Activated naive CD4-positive, alpha-beta T cell treated with anti-CD3 and anti-CD28 coated beads, Interleukin-2, amount 10 ng/mL, durations not matched to agents 7 days and 5 days (primary cell): ENCODE measurements around the gene WDR47.
"Not testable (repeated sequence)": the region's sequence is repeated elsewhere in the genome, so short reads cannot be mapped to it uniquely, and the experiment has no call there.

Experiments used
- CTCF ChIA-PET: fragments of 350-600 bp; sonication (Branson Sonifier 250); formaldehyde crosslinking; loops from one replicate; lab custom pipeline; 2021; ENCODE audit warnings: antibody characterized with exemption; lab: Charles Lee
- DNase-seq: peaks from one replicate; pipeline ENCODE4 v3.0.0-alpha.2; 2020
- H3K27ac Mint-ChIP-seq: one replicate; pipeline ENCODE4 v1.8.0; 2021; ENCODE audit warnings: mild to moderate bottlenecking, moderate library complexity, mixed read lengths
- H3K27me3 Mint-ChIP-seq: one replicate; pipeline ENCODE4 v1.8.0; 2021; ENCODE audit warnings: mild to moderate bottlenecking, mixed read lengths
- H3K36me3 Mint-ChIP-seq: one replicate; pipeline ENCODE4 v1.8.0; 2021; ENCODE audit warnings: mixed read lengths
- H3K4me1 Mint-ChIP-seq: one replicate; pipeline ENCODE4 v1.8.0; 2021; ENCODE audit warnings: mixed read lengths
- H3K4me3 Mint-ChIP-seq: one replicate; pipeline ENCODE4 v1.8.0; 2021; ENCODE audit warnings: mild to moderate bottlenecking, moderate library complexity, mixed read lengths
- H3K9me3 Mint-ChIP-seq: one replicate; pipeline ENCODE4 v1.8.0; 2021; ENCODE audit warnings: mixed read lengths

WDR47 gene

GRCh38 chr1:108933944-108934343 is 108.0 kb downstream of the WDR47 start:
- H3K4me1 Mint-ChIP-seq, result no peaks in the 10 kb centered on the region
- DNase-seq, result no peak
- H3K9me3 Mint-ChIP-seq, result no peaks in the 10 kb centered on the region
- H3K27ac Mint-ChIP-seq, result no peak overlapping the region
- H3K4me3 Mint-ChIP-seq, result no peak overlapping the region
- no peaks in the 10 kb centered on the region for H3K27me3 Mint-ChIP-seq
- CTCF ChIA-PET, result no interaction called here
- H3K36me3 Mint-ChIP-seq, result peaks cover 45% of the 10 kb centered on the region

GRCh38 chr1:108927565-108927964 is 114.3 kb downstream of the WDR47 start:
- H3K4me3 Mint-ChIP-seq, DNase-seq, H3K4me1 Mint-ChIP-seq, H3K27ac Mint-ChIP-seq, CTCF ChIA-PET, H3K27me3 Mint-ChIP-seq, H3K9me3 Mint-ChIP-seq: not testable (repeated sequence)
- H3K36me3 Mint-ChIP-seq, result peaks cover 31% of the 10 kb centered on the region

GRCh38 chr1:108925920-108926319 is 116.0 kb downstream of the WDR47 start:
- no peaks in the 10 kb centered on the region for H3K9me3 Mint-ChIP-seq
- H3K4me3 Mint-ChIP-seq, result no peak overlapping the region
- no peaks in the 10 kb centered on the region for H3K27me3 Mint-ChIP-seq
- CTCF ChIA-PET, result interaction anchor here (1.1 to 1.4 kb wide), 2 partner anchors 10 to 98 kb away, joined by 3 to 4 read pairs; no protein-coding TSS in a partner anchor
- peaks cover 32% of the 10 kb centered on the region for H3K36me3 Mint-ChIP-seq
- no peak overlapping the region for H3K27ac Mint-ChIP-seq
- no peaks in the 10 kb centered on the region for H3K4me1 Mint-ChIP-seq
- no peak for DNase-seq
